HG02571 (cell line): ENCODE measurements around the gene TMBIM4.
"Not testable (repeated sequence)": the region's sequence is repeated elsewhere in the genome, so short reads cannot be mapped to it uniquely, and the experiment has no call there.

Source experiments
- ATAC-seq: cut with Tn5 transposase; IDR thresholded peaks from one replicate; pipeline ENCODE4 v1.9.1; 2021; ENCODE audit warnings: mild to moderate bottlenecking, moderate library complexity; ENCODE audit not compliant: unreplicated experiment

Gene TMBIM4

GRCh38 chr12:66169221-66170170 is at the start of gene TMBIM4:
Gene TMBIM4 (minus strand): TSS chr12:66169996. CDS start chr12:66169951, 45 bp downstream.
- ATAC-seq = peak; percentile 86

- no peak for ATAC-seq
These were observed 47.6 kb upstream of the TMBIM4 start for GRCh38 chr12:66217342-66217917.

GRCh38 chr12:66213011-66213410 is 43.2 kb upstream of the TMBIM4 start:
- ATAC-seq = not testable (repeated sequence)

GRCh38 chr12:66211573-66211972 is 41.8 kb upstream of the TMBIM4 start:
- ATAC-seq = not testable (repeated sequence)

- no peak for ATAC-seq
These were observed 41.0 kb upstream of the TMBIM4 start for GRCh38 chr12:66210840-66211239.

- ATAC-seq = no peak
These were observed 36.3 kb upstream of the TMBIM4 start for GRCh38 chr12:66206141-66206540.

- no peak for ATAC-seq
These were observed 34.0 kb upstream of the TMBIM4 start for GRCh38 chr12:66203820-66204219.

GRCh38 chr12:66199831-66200509 is 30.2 kb upstream of the TMBIM4 start:
- ATAC-seq = no peak

- ATAC-seq = no peak
These were observed 29.3 kb upstream of the TMBIM4 start for GRCh38 chr12:66199141-66199540.

GRCh38 chr12:66197495-66197921 is 27.7 kb upstream of the TMBIM4 start:
- ATAC-seq = no peak

- ATAC-seq = peak; percentile 98
These were observed 27.0 kb upstream of the TMBIM4 start for GRCh38 chr12:66196806-66197205.

- ATAC-seq = no peak
These were observed 25.4 kb upstream of the TMBIM4 start for GRCh38 chr12:66195242-66195641.

- no peak for ATAC-seq
These were observed 24.3 kb upstream of the TMBIM4 start for GRCh38 chr12:66194122-66194521.

- no peak for ATAC-seq
These were observed 21.8 kb upstream of the TMBIM4 start for GRCh38 chr12:66191547-66192126.

GRCh38 chr12:66190519-66191370 is 20.9 kb upstream of the TMBIM4 start:
- ATAC-seq = no peak

- no peak for ATAC-seq
These were observed 20.1 kb upstream of the TMBIM4 start for GRCh38 chr12:66189889-66190288.

GRCh38 chr12:66189486-66189843 is 19.7 kb upstream of the TMBIM4 start:
- no peak for ATAC-seq

- ATAC-seq = peak; percentile 55
These were observed 19.0 kb upstream of the TMBIM4 start, which contains the start of gene IRAK3 for GRCh38 chr12:66188584-66189485. Gene IRAK3 (plus strand): TSS chr12:66189214. CDS start chr12:66189300, 86 bp downstream.

- ATAC-seq = no peak
These were observed 18.0 kb upstream of the TMBIM4 start for GRCh38 chr12:66187821-66188220.
